Retina (tissue), 1 donor: ENCODE results near the gene UCK1.
"Not testable (repeated sequence)": the region's sequence is repeated elsewhere in the genome, so short reads cannot be mapped to it uniquely, and the experiment has no call there.

ENCODE experiments used
- DNase-seq: peaks from one replicate; pipeline ENCODE4 v3.0.0-alpha.2; 2016

UCK1 gene

GRCh38 chr9:131554087-131554842, 23.2 kb upstream of the UCK1 start:
- DNase-seq: no peak

- DNase-seq: no peak
Observed at GRCh38 chr9:131552030-131552429, 21.0 kb upstream of the UCK1 start.

DNA sequence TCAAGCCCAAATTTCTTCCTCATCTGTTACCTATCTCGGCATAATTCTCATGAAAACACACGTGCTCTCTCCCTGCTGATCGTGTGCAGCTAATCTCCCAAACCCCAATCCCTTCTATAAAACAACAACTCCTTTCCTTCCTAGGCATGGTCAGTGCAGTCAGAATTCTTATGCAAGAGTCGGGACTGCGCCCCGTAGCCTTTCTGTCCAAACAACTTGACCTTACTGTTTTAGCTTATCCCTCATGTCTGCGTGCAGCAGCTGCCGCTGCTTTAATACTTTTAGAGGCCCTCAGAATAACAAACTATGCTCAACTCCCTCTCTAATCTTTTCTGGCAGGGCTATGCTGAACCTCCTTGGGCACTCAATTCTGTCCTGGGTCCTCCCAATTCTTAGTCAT, 19.4 kb upstream of the UCK1 start:
- DNase-seq: not testable (repeated sequence)

DNA sequence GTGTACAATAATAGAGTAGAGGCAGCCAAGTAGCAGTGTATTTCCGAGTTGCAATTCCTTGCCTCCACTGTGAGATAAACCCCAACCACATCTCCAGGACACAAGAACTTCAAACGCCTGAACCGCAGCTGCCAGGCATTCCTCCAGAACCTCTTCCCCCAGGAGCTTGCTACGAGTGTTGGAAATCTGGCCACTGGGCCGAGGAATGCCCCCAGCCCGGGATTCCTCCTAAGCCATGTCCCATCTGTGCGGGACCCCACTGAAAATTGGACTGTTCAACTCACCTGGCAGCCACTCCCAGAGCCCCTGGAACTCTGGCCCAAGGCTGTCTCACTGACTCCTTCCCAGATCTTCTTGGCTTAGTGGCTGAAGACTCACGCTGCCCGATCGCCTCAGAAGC, 18.1 kb upstream of the UCK1 start:
- DNase-seq: not testable (repeated sequence)

DNA sequence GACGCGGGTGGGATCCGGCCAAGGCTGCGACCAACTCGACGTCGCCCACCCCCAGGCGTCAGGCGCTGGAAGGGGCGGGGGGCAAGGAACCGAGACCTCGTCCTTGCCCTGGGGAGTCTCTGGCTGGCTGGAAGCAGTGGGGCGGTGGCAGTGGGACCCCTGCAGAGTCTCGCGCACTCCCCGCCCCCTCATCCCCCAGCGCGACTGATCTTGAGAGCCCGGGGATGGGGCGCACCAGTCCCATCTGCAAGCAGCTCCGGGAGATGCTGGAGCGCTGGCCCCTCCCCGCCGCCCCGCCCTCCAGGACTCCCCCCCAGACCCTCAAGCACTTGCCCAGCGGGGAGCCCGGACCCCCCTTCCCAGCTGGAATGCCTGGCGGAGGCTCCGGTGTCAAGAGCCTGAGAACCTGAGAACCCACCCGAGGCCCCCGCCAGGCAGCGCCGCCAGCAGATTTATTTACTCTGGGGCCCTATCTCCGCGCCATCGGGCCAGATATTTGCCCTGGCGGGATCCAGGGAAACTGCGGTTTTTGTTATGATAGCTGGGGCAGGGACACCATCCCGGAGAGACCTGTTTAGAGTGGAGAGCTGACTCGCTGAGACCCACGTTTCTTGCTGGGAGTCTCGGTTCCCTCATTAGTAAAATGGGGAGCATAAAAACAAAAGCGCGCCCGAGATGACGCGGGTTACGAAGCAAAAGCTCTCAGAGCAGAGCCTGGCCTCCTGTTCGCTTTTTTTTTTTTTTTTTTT, 15.4 kb upstream of the UCK1 start:
- DNase-seq: peak; percentile 63

GRCh38 chr9:131545786-131546335, 14.8 kb upstream of the UCK1 start:
- DNase-seq: peak; percentile 50

DNA sequence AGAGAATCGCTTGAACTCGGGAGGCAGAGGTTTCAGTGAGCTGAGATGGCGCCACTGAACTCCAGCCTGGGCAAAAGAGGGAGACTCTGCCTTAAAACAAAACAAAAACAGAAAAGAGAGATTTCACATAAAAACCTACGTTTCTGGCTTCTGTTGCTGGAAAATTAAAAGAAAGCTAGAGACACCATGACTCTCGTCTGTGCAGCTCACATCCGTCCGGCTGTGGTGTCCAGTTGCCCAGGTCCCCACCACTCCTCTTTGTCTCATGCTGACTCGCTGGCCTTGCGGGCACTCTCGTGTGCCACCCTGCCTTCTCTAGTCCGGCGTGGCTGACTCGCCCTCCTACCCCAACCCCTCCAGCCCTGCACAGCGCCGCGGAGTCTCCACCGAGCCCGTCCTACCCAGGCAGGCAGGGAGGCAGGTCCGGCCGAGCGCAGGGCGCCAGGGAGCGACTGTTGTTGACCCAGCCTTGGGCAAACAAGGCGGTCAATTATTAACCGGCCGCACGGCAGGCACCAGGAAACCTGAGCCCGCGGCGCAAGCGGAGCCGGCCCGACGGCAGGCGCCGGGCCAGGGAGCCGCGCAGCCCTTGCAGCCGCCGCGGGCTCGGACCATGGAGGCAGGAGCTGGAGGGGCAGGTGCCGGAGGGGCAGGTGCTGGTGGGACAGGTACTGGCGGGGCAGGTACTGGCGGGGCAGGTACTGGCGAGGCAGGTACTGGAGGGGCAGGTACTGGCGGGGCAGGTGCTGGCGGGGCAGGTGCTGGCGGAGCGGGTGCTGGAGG, 14.1 kb upstream of the UCK1 start, which contains the start of gene PRRT1B:
TSS of gene PRRT1B (plus strand) at position 521 of the 783 bp plus-strand sequence. CDS start at position 614, 93 bp downstream.
- DNase-seq: peak; percentile 43

GRCh38 chr9:131543141-131543540, 12.1 kb upstream of the UCK1 start:
- DNase-seq: no peak

- DNase-seq: no peak
Observed at GRCh38 chr9:131539223-131539923, 8.3 kb upstream of the UCK1 start.

- DNase-seq: no peak
Observed at GRCh38 chr9:131537946-131538345, 6.9 kb upstream of the UCK1 start.

DNA sequence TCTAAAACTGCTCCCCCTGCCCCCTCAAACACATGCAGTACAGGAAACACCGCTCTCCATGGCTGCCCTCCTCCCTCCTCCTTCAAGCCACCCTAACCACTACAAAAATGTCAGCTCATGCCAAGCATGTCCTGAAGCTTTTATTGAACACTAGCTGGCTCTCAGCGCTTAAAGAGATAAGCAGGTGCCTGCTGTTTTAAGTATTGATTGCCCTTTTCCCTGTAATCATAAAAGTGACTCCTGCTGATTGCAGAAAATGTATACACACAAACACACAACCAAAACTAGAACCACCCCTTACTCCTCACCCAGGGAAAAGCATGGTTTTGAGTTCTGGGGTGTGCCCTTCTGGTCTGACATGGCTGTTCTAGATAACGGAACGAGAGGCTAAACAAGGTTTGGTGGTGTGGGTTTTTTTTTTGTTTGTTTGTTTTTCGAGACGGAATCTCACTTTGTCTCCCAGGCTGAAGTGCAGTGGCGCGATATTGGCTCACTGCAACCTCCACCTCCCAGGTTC, 3.7 kb upstream of the UCK1 start:
- DNase-seq: no peak

GRCh38 chr9:131530546-131530919, 530 bp downstream of the UCK1 start:
- DNase-seq: peak; percentile 49

- DNase-seq: no peak
Observed at GRCh38 chr9:131529597-131530545, 1.2 kb downstream of the UCK1 start.

- DNase-seq: no peak
Observed at GRCh38 chr9:131528886-131529505, 2.1 kb downstream of the UCK1 start.

- DNase-seq: no peak
Observed at GRCh38 chr9:131528186-131528585, 2.9 kb downstream of the UCK1 start.

GRCh38 chr9:131525643-131526565, 5.2 kb downstream of the UCK1 start:
- DNase-seq: no peak

GRCh38 chr9:131524665-131525315, 6.3 kb downstream of the UCK1 start:
- no peak for DNase-seq
